Measurements from ENCODE around the gene MEIOC.
"Not testable (repeated sequence)": the region's sequence is repeated elsewhere in the genome, so short reads cannot be mapped to it uniquely, and the experiment has no call there.

The MEIOC gene

DNA sequence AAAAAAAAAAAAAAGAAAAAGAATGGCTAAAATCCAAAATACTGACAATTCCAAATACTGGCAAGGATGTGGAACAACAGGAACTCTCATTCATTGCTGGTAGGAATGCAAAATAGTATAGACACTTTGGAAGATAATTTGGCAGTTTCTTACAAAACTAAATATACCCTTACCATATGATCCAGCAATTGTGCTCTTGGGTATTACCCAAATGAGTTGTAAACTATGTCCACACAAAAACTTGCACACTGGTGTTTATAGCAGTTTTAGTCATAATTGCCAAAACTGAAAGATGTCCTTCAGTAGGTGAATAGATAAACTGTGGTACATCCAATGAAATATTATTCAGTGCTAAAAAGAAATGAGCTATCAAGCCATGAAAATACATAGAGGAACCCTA is 8.5 kb upstream of the MEIOC start:
- no peak for DNase-seq (ENCODE audit: low spot score)

- no peak for DNase-seq (ENCODE audit: low spot score)
Observed at GRCh38 chr17:44648963-44649362, 7.3 kb upstream of the MEIOC start.

GRCh38 chr17:44651228-44651627 is 5.0 kb upstream of the MEIOC start:
- DNase-seq (ENCODE audit: low spot score), result no peak

- no peak for DNase-seq (ENCODE audit: low spot score)
Observed at GRCh38 chr17:44652727-44653126, 3.5 kb upstream of the MEIOC start.

GRCh38 chr17:44653384-44653783 is 2.9 kb upstream of the MEIOC start:
- no peak for DNase-seq (ENCODE audit: low spot score)

DNA sequence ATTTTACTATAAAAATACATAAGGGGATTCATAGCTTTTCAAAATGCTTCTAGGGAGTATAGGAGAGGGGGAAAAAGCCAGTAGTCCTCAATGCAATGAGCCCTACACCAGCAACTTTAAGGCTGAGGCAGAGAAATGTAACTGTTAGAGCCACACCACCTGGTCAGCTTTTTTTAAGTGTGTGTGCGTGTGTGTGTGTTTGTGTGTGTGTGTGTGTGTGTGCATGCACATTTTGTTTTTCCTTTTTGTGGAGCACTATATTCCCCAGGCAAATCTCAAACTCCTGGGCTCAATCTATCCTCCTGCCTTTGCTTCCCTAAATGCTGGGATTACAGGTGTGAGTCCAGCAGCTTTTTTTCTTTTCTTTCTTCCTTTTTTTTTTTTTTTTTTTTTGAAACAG is 2.3 kb upstream of the MEIOC start:
- DNase-seq (ENCODE audit: low spot score), result no peak

DNA sequence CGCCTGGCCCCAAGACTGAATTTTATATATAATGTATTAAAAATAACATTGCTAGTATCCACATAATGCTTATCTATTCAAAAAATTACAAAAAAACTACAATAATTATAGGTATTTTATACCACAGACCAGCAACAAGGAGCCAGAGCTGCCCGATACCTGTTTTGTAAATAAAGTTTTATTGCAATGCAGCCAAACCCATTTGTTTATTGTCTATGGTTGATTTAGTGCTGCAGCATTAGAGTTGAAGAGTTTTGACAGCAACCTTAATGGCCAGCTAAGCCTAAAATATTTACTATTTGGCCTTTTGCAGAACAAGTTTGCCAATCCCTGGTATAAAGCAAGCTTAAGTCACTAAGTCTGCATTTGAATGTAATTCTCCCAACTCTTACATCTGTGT is 5.6 kb downstream of the MEIOC start:
- no peak for DNase-seq (ENCODE audit: low spot score)

DNA sequence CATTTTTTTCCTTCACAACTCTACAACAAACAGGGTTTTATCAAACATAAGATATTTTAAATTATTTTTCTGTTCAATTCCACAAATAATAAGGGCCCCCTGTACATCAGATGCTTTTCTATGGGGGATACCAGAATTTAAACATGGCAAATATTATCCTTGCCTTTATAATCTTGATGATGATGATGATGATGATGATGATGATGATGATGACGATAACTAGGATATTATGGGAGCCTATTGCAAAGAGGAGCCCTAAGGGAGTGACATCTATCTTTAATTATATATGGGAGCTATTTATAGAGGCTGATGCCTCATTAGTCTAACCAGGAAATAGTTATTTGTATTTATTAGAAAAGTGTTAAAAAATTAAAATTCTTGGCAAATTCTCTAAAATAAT is 6.8 kb downstream of the MEIOC start:
- no peak for DNase-seq (ENCODE audit: low spot score)

DNA sequence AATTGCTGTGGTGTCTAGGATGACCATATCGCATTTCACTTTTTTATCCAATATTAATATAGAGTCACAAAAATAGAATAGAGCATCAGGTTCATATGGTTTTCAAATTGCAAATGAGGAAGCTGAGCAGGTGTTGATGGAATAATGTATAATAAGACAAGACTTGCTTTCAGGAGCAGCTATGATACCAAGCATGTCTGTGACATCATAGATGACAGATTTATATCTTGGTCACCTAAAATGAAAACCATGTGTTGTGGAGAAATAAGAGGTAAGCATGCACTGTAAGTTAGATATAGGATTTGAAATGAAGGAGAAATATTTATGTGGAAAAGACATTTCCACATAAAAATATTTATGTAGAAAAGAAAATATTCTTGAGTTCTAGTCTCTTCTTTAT is 8.6 kb downstream of the MEIOC start:
- no peak for DNase-seq (ENCODE audit: low spot score)

- DNase-seq (ENCODE audit: low spot score), result no peak
Observed at GRCh38 chr17:44666006-44666405, 9.7 kb downstream of the MEIOC start.

GRCh38 chr17:44672479-44673093 is 16.3 kb downstream of the MEIOC start:
- DNase-seq (ENCODE audit: low spot score), result peak; percentile 60

- DNase-seq (ENCODE audit: low spot score), result no peak
Observed at GRCh38 chr17:44673893-44674292, 17.6 kb downstream of the MEIOC start.

DNA sequence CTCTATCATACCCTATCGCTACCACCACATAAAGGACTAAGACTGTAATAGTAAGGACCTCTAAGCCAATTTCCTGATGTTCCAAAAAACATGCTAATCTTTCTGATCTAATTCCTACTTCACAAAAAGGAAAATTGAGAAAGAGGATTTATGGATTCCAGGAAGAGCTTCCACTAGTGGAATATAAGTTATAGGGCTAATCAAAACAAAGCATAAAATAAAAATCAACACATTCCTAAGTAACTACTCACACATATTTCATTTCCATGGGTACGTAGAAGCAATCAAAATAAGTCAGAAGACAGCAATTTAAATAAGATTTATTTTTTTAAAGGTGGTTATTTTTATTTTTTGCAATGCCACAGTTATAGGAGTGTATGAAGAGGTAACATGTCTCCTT is 20.9 kb downstream of the MEIOC start:
- DNase-seq (ENCODE audit: low spot score), result no peak

- not testable (repeated sequence) for DNase-seq (ENCODE audit: low spot score)
Observed at GRCh38 chr17:44683303-44683702, 27.0 kb downstream of the MEIOC start.

DNA sequence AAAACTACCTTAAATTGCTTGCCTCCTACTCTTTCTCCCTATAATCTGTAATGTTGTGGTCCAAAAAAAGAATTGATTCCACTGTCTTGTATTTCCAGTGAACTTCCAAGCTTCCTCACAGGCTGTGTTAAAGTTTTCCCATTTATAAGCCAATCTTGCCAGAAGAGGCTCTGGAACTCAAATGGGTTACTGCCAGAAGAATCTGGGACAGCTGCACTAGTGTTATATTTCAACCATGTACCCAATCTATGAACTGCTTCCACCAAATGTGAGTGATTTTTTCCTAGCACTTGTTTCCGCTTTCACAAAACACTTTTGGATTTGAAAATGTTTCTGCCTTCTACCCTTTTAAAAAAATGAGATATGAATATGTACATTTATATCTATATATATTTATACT is 31.5 kb downstream of the MEIOC start:
- no peak for DNase-seq (ENCODE audit: low spot score)

DNA sequence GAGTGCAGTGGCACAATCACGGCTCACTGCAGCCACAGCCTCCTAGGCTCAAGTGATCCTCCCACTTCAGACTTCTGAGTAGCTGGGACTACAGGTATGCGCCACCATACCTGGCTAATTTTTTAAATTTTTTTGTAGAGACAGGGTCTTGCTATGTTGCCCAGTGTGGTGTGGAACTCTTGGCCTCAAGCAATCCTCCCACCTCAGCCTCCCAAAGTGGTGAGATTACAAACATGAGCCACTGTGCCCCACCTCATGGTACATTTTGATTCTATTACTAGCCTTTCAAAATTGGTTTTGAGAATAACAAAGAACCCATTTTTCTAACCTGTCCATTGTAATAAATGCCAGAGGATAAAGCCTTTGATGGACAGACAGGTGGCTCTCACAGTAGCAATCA is 31.9 kb downstream of the MEIOC start:
- DNase-seq (ENCODE audit: low spot score), result no peak

DNA sequence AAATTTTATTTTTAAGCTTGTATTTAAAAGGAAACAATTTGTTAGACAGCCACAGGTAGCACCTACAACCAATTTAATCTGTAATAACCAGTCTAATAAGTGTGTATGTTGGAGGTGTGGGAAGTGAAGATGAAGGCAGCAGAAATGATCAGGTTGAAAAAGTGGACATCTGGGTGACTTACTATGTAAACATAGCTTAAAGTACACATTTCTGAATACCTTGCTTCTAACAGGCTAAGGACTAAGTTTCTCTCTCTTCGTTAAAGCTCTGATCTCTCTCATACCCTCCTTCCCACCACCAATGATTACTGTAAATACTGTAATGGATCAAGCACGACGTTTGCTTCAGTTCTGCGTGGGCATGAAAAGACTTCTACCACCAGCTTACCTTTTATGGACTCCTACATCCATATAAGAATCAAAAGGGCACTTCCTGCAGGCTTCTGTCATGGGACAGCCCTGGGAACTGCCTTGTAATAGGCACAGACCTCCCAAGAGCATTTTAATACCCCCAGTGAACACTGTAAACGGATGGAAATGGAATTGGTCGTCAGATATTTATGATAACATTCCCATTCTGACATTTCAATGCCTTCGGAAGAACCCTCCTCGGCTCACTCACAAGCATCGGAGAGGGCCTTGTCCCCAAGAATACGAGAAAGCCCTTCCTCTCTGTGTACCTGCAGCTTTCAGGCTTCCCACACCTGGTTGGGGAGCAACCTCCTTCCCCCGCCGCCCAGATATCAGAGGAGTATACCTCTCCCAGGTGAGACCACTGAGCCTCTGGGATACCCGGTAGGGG is 32.6 kb downstream of the MEIOC start:
- peak; percentile 57 for DNase-seq (ENCODE audit: low spot score)

GRCh38 chr17:44689477-44690217 is 33.4 kb downstream of the MEIOC start, which contains the start of gene CCDC43:
Gene CCDC43 (minus strand): TSS chr17:44689776. CDS start chr17:44689753, 23 bp downstream.
- peak; percentile 97 for DNase-seq (ENCODE audit: low spot score)

GRCh38 chr17:44690746-44691306 is 34.6 kb downstream of the MEIOC start:
- DNase-seq (ENCODE audit: low spot score), result peak; percentile 26

- no peak for DNase-seq (ENCODE audit: low spot score)
Observed at GRCh38 chr17:44693609-44694008, 37.3 kb downstream of the MEIOC start.

DNA sequence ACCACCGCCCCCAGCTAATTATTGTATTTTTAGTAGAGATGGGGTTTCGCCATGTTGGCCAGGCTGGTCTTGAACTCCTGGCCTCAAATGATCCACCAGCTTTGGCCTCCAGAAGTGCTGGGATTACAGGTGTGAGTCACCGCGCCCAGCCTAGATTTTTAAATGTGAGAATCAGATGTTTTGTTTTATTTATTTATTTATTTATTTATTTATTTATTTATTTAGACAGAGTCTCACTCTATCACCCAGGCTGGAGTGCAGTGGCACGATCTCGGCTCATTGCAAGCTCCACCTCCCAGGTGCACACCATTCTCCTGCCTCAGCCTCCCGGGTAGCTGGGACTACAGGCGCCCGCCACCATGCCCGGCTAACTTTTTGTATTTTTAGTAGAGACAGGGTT is 44.0 kb downstream of the MEIOC start:
- not testable (repeated sequence) for DNase-seq (ENCODE audit: low spot score)

DNA sequence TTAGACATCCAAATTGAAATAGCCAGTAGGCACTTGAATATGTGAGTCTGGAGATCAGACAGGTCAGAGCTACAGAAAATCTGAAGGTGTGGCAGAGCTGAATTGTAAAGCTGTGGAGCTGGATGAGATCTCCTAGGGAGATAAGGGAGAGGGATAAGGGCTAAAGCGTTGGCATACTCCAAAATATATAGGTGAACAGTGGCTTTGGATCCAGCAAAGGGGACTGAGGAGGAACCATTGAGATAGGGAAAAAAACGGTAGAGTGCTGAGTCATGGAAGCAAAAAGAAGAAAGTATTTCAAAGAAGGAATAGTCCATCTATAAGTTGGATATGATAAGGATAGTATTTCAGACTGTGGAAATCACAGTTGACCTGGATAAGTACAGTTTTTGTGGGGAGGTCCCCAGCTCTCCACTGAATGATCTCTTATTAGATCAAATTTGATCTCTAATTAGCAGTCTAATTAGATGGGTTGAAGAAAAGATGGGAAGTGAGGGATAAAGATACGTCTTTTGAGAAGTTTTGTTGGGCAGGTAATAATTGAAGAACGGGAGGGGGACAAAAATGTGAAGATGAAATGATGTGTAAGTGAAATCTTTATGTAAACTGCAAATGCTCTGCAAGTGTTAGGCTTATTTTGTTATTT is 51.6 kb downstream of the MEIOC start:
- DNase-seq (ENCODE audit: low spot score), result no peak
